ENCODE data around the gene PM20D1. TPM values are rescaled to one million over a fixed set of nuclear protein-coding genes. Genes with fewer than 3 reads are reported as not detected.

Gene PM20D1
- total and polyA plus RNA-seq, 8 donors: 5.6 to 54.6 (median 21.4) TPM

GRCh38 chr1:205837382-205837970, 12.5 kb downstream of the PM20D1 start:
- H3K36me3 ChIP-seq: no peaks in the 10 kb centered on the region
- H3K9me3 ChIP-seq: no peaks in the 10 kb centered on the region
- WGBS, 2 donors: 89 to 96% methylated on average over 7 of the region's 7 CpGs
- FAIRE-seq: no peak
- no peak for ATAC-seq
- TF ChIP-seq CTCF (IDR thresholded peaks at IDR 0.05): no peak
- H3K4me3 ChIP-seq: no peak overlapping the region
- intact Hi-C loops (cut with DNase I): no loop called here
- no peaks in the 10 kb centered on the region for H3K27me3 ChIP-seq
- peaks cover 0 to 6% (median 2%) of the 10 kb centered on the region in 3 donors for H3K4me1 ChIP-seq
- no peak for DNase-seq
- no peak overlapping the region for H3K27ac ChIP-seq

GRCh38 chr1:205834751-205835150, 15.2 kb downstream of the PM20D1 start:
- H3K27me3 ChIP-seq: no peaks in the 10 kb centered on the region

GRCh38 chr1:205832326-205832751, 17.6 kb downstream of the PM20D1 start:
- Histone ChIP-seq H3K9me3 (no peaks in the 10 kb centered on the region), H3K27ac (no peak overlapping the region), H3K4me1 (peaks cover 0 to 9% (median 3%) of the 10 kb centered on the region in 3 donors), H3K4me3 (no peak overlapping the region), H3K36me3 (no peaks in the 10 kb centered on the region), H3K27me3 (no peaks in the 10 kb centered on the region)
- no peak for TF ChIP-seq CTCF (IDR thresholded peaks at IDR 0.05)
- WGBS, 2 donors: 55 to 65% methylated on average over 6 of the region's 6 CpGs
- no peak for FAIRE-seq
- intact Hi-C loops (cut with DNase I): no loop called here
- peak in 2 of 6 donors; percentile 37 to 54 for DNase-seq
- peak; percentile 60 to 72 (median 71) for ATAC-seq

More at GRCh38 chr1:205834751-205835150, 15.2 kb downstream of the PM20D1 start:
- no peak overlapping the region for H3K27ac ChIP-seq
- DNase-seq (no peak), ATAC-seq (no peak), FAIRE-seq (no peak)
- H3K36me3 ChIP-seq: no peaks in the 10 kb centered on the region
- TF ChIP-seq CTCF (IDR thresholded peaks at IDR 0.05): no peak
- WGBS, 2 donors: 88 to 91% methylated on average over 4 of the region's 4 CpGs
- H3K4me3 ChIP-seq: no peak overlapping the region
- peaks cover 0 to 3% (median 0%) of the 10 kb centered on the region in 3 donors for H3K4me1 ChIP-seq
- intact Hi-C loops (cut with DNase I): no loop called here
- H3K9me3 ChIP-seq: no peaks in the 10 kb centered on the region

- Histone ChIP-seq H3K27ac (no peak overlapping the region), H3K9me3 (no peaks in the 10 kb centered on the region), H3K36me3 (no peaks in the 10 kb centered on the region), H3K4me1 (peaks cover 0 to 13% (median under 1%) of the 10 kb centered on the region in 3 donors), H3K4me3 (no peak overlapping the region), H3K27me3 (no peaks in the 10 kb centered on the region)
- DNase-seq: peak in 1 of 6 donors; percentile 42
- peak; percentile 19 to 79 (median 72) for ATAC-seq
- intact Hi-C loops (cut with DNase I): no loop called here
- 0 to 23% methylated on average over 1 of the region's 1 CpG for WGBS, 2 donors
- TF ChIP-seq CTCF (IDR thresholded peaks at IDR 0.05): no peak
- no peak for FAIRE-seq
These were observed 22.3 kb downstream of the PM20D1 start for GRCh38 chr1:205827623-205828022.

GRCh38 chr1:205826995-205827394, 22.9 kb downstream of the PM20D1 start:
- WGBS, 2 donors: 73 to 74% methylated on average over 3 of the region's 3 CpGs

More at GRCh38 chr1:205826995-205827394, 22.9 kb downstream of the PM20D1 start:
- intact Hi-C loops (cut with DNase I): no loop called here
- no peak for TF ChIP-seq CTCF (IDR thresholded peaks at IDR 0.05)
- no peak for DNase-seq
- Histone ChIP-seq H3K4me1 (peaks cover 0 to 13% (median 0%) of the 10 kb centered on the region in 3 donors), H3K9me3 (no peaks in the 10 kb centered on the region), H3K27ac (no peak overlapping the region), H3K4me3 (no peak overlapping the region), H3K27me3 (no peaks in the 10 kb centered on the region), H3K36me3 (no peaks in the 10 kb centered on the region)
- FAIRE-seq: no peak
- ATAC-seq: no peak
